ENCODE data around the gene POMT1. TPM values are rescaled to one million over a fixed set of nuclear protein-coding genes. Genes with fewer than 3 reads are reported as not detected.

Gene POMT1
- total RNA-seq, 2 donors from 2014 or later, result 36.5 to 59.5 TPM

DNA sequence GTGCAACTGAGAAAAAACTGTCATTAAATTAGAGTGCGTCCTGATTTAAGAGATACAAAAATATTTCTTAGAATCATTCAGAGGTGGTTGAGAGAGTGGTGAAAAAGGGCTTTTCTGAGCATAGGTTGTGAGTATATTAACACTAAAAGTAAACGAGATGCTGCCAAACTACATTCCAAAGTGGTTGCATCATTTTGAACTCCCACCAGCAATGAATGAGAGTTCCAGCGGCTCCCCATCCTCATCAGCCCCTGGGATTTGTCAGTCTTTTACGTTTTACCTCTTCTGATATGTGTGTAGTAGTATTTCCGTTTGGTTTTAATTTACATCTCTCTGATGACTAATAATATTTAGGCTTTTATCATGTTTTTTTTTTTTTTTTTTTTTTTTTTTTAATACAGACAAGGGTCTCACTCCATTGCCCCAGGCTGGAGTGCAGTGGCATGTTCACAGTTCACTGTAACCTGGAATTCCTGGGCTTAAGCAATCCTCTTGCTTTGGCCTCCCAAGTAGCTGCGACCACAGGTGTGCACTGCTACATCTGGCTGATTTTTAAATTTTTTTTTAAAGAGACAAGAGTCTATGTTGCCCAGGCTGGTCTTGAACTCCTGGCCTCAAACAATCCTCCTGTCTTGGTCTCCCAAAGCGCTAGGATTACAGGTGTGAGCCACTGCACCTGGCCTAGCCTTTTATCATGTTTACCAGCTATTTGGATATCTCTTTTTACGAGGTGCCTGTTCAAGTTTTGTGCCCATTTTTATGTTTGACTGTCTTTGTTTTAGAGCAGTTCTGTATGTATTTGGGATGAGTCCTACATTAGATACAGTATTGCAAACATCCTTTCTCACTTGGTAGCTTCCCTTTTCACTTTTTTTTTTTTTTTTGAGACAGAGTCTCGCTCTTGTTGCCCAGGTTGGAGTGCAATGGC, 59.6 kb downstream of the POMT1 start:
- intact Hi-C loops (cut with DNase I), result no loop called here
- 51% methylated on average over 9 of the region's 9 CpGs for WGBS
- Histone ChIP-seq H3K4me1 (replicated peaks) (no peaks in the 10 kb centered on the region), H3K27ac (no peak overlapping the region), H3K4me3 (no peak overlapping the region), H3K9me3 (no peaks in the 10 kb centered on the region), H3K36me3 (no peaks in the 10 kb centered on the region), H3K27me3 (replicated peaks; ENCODE audit: insufficient read depth) (no peaks in the 10 kb centered on the region)
- no peak for DNase-seq (ENCODE audit: low spot score)
- TF ChIP-seq POLR2AphosphoS5 (IDR thresholded peaks at IDR 0.05), result no peak
- TF ChIP-seq, protein P1, sequence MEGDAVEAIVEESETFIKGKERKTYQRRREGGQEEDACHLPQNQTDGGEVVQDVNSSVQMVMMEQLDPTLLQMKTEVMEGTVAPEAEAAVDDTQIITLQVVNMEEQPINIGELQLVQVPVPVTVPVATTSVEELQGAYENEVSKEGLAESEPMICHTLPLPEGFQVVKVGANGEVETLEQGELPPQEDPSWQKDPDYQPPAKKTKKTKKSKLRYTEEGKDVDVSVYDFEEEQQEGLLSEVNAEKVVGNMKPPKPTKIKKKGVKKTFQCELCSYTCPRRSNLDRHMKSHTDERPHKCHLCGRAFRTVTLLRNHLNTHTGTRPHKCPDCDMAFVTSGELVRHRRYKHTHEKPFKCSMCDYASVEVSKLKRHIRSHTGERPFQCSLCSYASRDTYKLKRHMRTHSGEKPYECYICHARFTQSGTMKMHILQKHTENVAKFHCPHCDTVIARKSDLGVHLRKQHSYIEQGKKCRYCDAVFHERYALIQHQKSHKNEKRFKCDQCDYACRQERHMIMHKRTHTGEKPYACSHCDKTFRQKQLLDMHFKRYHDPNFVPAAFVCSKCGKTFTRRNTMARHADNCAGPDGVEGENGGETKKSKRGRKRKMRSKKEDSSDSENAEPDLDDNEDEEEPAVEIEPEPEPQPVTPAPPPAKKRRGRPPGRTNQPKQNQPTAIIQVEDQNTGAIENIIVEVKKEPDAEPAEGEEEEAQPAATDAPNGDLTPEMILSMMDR (IDR thresholded peaks at IDR 0.05), result no peak
- TF ChIP-seq POLR2A (IDR thresholded peaks at IDR 0.05), result no peak

DNA sequence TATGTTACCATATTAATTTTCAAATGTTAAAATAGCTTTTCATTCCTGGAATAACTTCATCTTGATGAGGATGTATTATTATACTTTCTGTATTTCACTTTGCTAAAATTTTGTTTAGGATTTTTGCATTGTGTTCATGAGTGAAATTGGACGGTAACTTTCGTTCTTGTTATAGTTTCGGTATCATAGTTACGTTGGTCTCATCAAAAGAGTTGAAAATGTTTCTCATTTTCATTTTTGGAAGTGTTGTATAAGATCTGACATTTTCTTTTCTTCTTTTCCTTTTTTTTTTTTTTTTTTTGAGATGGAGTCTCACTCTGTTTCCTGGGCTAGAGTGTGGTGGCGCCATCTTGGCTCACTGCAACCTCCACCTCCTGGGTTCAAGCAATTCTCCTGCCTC, 62.7 kb downstream of the POMT1 start:
- Histone ChIP-seq H3K9me3 (no peaks in the 10 kb centered on the region), H3K36me3 (no peaks in the 10 kb centered on the region), H3K4me1 (replicated peaks) (no peaks in the 10 kb centered on the region), H3K27me3 (replicated peaks; ENCODE audit: insufficient read depth) (no peaks in the 10 kb centered on the region), H3K4me3 (no peak overlapping the region), H3K27ac (no peak overlapping the region)
- TF ChIP-seq POLR2A (IDR thresholded peaks at IDR 0.05), result no peak
- TF ChIP-seq POLR2AphosphoS5 (IDR thresholded peaks at IDR 0.05), result no peak
- TF ChIP-seq, protein P1 (IDR thresholded peaks at IDR 0.05), result no peak
- no peak for DNase-seq (ENCODE audit: low spot score)
- WGBS, result 96% methylated on average over 5 of the region's 5 CpGs
- intact Hi-C loops (cut with DNase I), result no loop called here

DNA sequence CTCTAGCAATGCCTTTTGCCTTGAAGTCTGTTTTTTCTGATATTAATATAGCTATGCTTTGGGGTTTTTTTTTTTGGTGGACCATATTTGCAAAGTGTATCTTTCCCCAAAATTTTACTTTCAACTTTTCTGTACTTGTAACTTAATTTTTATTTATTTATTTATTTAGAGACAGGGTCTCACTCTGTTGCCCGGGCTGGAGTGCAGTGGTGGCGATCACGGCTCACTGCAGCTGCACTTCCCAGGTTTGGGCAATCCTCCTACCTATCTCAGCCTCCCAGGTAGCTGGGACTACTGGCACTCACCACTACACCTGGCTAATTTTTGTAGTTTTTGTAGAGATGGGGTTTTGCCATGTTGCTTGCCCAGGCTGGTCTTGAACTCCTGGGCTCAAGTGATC, 63.4 kb downstream of the POMT1 start:
- H3K27me3 ChIP-seq (replicated peaks; ENCODE audit: insufficient read depth), result no peaks in the 10 kb centered on the region
- TF ChIP-seq POLR2A (IDR thresholded peaks at IDR 0.05) (no peak), POLR2AphosphoS5 (IDR thresholded peaks at IDR 0.05) (no peak)
- TF ChIP-seq, protein P1 (IDR thresholded peaks at IDR 0.05), result no peak
- no peak for DNase-seq (ENCODE audit: low spot score)
- H3K4me1 ChIP-seq (replicated peaks), result no peaks in the 10 kb centered on the region
- no peaks in the 10 kb centered on the region for H3K36me3 ChIP-seq
- H3K4me3 ChIP-seq, result no peak overlapping the region
- H3K9me3 ChIP-seq, result no peaks in the 10 kb centered on the region
- intact Hi-C loops (cut with DNase I), result no loop called here
- WGBS, result 92% methylated on average over 3 of the region's 3 CpGs
- no peak overlapping the region for H3K27ac ChIP-seq

DNA sequence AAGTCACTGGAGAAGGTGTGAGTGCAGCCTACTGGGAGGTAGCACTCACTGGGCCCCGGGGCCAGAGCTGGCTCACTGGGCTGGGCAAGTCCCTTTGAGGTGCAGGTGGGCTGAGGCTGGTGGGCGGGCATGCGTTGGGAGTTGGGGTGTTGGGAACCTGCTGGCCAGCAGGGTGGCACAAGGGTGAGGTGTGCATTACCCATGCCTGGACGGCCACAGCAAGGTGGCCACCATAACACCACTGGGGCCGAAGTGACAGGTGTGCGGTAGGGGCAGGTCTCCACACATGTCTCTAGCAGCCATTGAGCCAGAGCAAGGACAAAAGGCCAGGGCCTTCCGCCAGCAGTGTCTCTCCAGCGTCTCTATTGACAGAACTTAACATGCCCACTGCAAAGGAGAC, 65.2 kb downstream of the POMT1 start:
- TF ChIP-seq, protein P1 (IDR thresholded peaks at IDR 0.05), result no peak
- TF ChIP-seq POLR2A (IDR thresholded peaks at IDR 0.05) (no peak), POLR2AphosphoS5 (IDR thresholded peaks at IDR 0.05) (no peak)
- DNase-seq (ENCODE audit: low spot score), result no peak
- Histone ChIP-seq H3K27me3 (replicated peaks; ENCODE audit: insufficient read depth) (no peaks in the 10 kb centered on the region), H3K9me3 (no peaks in the 10 kb centered on the region), H3K4me3 (no peak overlapping the region), H3K27ac (no peak overlapping the region), H3K36me3 (no peaks in the 10 kb centered on the region), H3K4me1 (replicated peaks) (no peaks in the 10 kb centered on the region)
- WGBS, result 88% methylated on average over 8 of the region's 8 CpGs
- intact Hi-C loops (cut with DNase I), result no loop called here

Small RNA genes within 50 kb of the gene (small RNA-seq; reads per million reads assigned to genes)
- 0.20 to 0.37 reads per million in 2 donors for gene SNORD62A
- gene SNORD62B, result 0 to 2.0 reads per million in 2 donors

Other genes with a start within 250 kb of the POMT1 start
- 10 to 100 TPM in 1 of 2 donors, under 1 TPM in 1; 0.73 to 16.4 TPM for gene FAM78A, start 226.4 kb upstream of the POMT1 start, total RNA-seq
- gene PLPP7, start 213.2 kb upstream of the POMT1 start, total RNA-seq, result 10 to 100 TPM in 1 of 2 donors, 1 to 10 TPM in 1; 2.0 to 32.5 TPM
- 100 to 1,000 TPM in 1 of 2 donors, 10 to 100 TPM in 1; 94.7 to 197 TPM for gene PRRC2B, start 108.8 kb upstream of the POMT1 start, total RNA-seq
- 10 to 100 TPM; 47.6 to 48.2 TPM for gene UCK1, start 28.3 kb downstream of the POMT1 start, total RNA-seq
- 10 to 100 TPM in 1 of 2 donors, 1 to 10 TPM in 1; 3.7 to 25.4 TPM for gene PRRT1B, start 42.6 kb downstream of the POMT1 start, total RNA-seq
- 10 to 100 TPM; 28.6 to 63.8 TPM for gene RAPGEF1, start 237.2 kb downstream of the POMT1 start, total RNA-seq